ENCODE data around the gene SMG6.

- no peak for TF ChIP-seq CTCF (IDR thresholded peaks at IDR 0.05)
- no peak for TF ChIP-seq POLR2A (IDR thresholded peaks at IDR 0.05)
Observed at GRCh38 chr17:2222301-2222700, 81.3 kb downstream of the SMG6 start.
